Measurements from ENCODE around the gene ADCY5.

DNA sequence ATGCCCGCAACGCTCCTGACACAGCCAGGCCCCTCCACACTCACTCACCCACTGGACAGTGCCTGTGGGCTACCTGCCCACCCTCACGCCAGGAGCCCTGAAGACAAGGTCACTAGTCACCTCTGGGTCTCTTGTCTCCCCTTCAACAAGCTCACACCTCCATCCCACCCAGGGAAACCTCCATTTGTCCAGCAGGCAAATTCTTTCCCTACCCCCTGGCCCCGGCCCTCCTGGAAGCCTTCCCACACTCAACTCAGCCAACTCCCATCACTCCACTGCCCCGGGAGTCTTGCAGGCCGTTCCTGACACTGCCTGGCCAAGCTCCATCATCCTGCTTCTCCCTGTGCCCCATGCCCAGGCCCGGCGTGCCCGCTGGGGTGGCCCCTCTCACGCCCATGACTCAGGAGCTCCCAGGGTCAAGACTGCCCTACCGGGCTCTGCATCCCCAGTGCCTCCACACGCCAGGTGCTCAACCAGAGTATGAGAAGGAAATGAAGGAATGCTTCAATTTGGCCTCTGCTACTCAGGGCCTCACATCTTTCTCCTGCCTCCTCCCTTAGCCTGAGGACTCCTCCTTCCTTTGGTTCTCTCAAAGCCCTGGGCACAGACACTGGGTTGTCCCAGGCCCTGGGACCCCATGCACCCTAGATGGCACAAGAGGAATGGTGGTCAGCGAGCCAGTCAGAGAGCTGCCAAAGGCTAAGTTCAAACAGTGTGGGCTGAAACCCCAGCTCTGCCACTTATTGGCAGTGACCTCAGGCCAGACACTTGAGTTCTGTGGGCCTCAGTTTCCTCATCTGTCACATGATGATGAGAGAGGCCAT is 158.6 kb downstream of the ADCY5 start:
- TF ChIP-seq, protein P1, sequence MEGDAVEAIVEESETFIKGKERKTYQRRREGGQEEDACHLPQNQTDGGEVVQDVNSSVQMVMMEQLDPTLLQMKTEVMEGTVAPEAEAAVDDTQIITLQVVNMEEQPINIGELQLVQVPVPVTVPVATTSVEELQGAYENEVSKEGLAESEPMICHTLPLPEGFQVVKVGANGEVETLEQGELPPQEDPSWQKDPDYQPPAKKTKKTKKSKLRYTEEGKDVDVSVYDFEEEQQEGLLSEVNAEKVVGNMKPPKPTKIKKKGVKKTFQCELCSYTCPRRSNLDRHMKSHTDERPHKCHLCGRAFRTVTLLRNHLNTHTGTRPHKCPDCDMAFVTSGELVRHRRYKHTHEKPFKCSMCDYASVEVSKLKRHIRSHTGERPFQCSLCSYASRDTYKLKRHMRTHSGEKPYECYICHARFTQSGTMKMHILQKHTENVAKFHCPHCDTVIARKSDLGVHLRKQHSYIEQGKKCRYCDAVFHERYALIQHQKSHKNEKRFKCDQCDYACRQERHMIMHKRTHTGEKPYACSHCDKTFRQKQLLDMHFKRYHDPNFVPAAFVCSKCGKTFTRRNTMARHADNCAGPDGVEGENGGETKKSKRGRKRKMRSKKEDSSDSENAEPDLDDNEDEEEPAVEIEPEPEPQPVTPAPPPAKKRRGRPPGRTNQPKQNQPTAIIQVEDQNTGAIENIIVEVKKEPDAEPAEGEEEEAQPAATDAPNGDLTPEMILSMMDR (IDR thresholded peaks at IDR 0.05): no peak
- TF ChIP-seq EZH2 (IDR thresholded peaks at IDR 0.05; ENCODE audit: borderline replicate concordance, insufficient read depth, low read depth, low read length, poor library complexity, severe bottlenecking): no peak
